H54 (cell line): Measurements from ENCODE around the gene VWA7.

Experiments used
- DNase-seq: peaks from one replicate; pipeline ENCODE4 v3.0.0; 2011; ENCODE audit warnings: low spot score, mixed read lengths; ENCODE audit not compliant: insufficient read length
- FAIRE-seq: peaks from 3 replicates; lab custom pipeline; 2011; peaks lifted over from hg19 to GRCh38; lab: Jason Lieb, UNC
- POLR2A ChIP-seq: IDR thresholded peaks from 2 replicates; pipeline ENCODE4 v1.6.1; 2011; ENCODE audit warnings: low read depth, mild to moderate bottlenecking, low read length

The VWA7 gene

DNA sequence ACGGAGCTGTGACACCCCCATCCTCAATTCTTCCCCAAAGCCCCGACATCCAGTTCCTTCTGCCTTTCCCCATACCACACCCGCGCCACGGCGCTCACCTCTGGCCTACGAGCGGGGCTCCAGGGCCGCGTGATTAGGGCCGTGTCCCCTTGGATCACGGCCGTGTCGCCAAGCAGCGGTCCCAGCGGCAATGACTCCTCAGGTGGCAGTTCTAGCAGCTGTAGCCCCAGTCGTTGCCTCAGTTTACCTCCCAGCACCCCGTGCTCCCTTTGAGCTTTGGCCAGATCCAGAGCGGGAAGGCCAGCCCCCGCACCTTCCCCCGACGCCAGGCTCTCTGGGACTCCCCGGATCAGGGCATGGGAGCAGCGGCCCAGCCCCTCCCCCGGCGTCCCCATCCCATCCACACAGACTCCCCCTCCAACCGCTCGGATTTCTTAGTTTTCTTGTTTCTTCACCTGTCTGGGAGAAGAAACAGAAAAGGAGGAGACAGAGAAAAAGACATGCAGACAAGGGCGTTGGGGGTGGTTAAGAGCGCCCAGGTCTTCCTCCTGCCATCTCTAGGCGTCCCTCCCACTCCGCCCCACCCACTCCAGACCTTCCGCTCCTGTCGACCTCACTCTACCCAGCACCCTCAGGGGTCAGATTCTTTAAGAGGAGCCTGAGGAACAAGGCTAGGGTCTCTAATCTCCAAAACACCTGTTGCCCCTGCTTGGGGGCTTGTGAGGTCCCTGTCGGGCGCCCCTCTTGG is 48.2 kb downstream of the VWA7 start, which contains the start of gene DDAH2:
Gene DDAH2, minus strand, starts transcription at position 533 of the 748 bp plus-strand sequence. Its CDS starts 138 bp downstream, at position 395.
- DNase-seq: peak; percentile 55
- TF ChIP-seq POLR2A: no peak
- FAIRE-seq: no peak

DNA sequence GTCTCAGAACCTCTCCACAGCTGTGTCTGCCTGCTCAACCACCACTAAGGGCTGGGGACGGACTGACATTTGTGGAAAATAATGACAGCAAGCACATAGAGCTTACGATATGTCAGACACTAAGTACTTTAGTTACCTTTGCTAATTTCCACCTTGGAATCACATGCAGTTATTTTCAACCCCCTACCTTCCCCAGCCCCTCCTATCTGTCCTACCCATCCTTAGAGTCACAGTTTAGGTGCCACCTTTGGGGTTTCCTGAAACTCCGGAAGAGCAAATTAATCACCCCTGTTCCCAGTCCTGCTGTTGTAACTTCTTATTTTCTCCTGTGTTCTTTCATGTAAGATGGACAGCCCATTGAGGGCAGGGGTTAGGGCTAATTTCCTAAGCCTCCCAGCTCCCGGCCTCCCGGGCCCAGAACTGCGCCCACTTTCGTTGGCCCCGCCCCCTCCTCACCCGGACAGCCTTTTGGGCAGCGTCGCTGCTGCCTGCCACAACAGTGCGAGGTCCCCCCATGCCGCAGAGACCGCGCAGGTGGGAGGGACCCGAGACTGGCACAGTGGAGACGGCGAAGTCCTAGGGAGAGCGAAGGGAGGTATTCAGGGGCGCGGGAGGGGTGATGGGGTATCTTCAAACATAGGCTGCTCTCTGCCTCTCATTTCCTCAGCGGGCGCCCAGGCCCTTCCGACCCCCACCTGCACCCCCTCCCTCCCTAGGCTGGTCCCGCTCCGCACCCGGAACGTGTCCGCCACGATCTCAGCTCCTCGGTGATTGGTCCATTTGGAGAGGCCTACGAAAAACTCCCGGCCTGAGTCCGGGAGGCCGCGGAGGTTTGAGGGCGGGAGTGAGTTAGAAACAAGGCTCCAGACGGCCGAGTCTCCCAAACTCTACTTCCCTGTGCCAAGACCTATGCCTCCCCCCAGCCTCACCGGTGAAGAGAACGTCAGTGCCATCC is 49.1 kb downstream of the VWA7 start:
- no peak for TF ChIP-seq POLR2A
- DNase-seq (no peak), FAIRE-seq (no peak)

DNA sequence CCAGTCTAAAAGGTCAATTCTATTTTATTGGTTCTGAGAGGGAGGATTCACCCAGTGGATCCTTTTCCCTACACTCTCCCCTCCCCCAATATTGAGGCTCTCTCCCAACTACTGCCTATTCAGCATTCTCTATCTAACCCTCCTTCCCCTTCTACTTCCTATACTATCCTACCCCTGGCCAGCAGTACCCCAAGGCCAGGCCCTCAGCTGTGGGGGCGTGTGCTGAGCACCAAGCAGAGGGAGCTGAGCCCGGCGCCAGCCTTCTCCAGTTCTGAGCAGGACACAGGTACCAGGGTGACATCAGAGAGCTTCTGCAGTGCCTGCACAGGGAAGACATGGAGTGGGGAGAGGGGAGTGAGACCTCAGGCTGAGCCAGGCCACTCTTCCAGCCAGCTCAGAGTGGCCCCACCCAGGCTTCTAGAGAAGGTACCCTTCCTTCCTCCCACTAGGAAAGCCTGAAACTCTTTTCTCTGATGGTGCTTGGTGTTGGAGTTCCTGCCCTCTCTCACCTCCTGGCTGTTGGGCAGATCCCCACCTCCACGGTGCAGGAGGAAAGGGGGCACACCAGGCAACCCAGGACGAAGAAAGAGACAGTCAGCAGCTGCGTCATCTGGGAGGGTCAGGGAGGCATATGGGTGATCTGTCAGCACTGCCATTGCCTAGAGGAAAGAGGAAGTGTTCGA is 50.0 kb downstream of the VWA7 start:
- no peak for TF ChIP-seq POLR2A

GRCh38 chr6:31725502-31726350 is 51.4 kb downstream of the VWA7 start:
- no peak for TF ChIP-seq POLR2A
- no peak for DNase-seq
- no peak for FAIRE-seq

More for the DNA sequence above, 50.0 kb downstream of the VWA7 start:
- no peak for DNase-seq
- FAIRE-seq: no peak

DNA sequence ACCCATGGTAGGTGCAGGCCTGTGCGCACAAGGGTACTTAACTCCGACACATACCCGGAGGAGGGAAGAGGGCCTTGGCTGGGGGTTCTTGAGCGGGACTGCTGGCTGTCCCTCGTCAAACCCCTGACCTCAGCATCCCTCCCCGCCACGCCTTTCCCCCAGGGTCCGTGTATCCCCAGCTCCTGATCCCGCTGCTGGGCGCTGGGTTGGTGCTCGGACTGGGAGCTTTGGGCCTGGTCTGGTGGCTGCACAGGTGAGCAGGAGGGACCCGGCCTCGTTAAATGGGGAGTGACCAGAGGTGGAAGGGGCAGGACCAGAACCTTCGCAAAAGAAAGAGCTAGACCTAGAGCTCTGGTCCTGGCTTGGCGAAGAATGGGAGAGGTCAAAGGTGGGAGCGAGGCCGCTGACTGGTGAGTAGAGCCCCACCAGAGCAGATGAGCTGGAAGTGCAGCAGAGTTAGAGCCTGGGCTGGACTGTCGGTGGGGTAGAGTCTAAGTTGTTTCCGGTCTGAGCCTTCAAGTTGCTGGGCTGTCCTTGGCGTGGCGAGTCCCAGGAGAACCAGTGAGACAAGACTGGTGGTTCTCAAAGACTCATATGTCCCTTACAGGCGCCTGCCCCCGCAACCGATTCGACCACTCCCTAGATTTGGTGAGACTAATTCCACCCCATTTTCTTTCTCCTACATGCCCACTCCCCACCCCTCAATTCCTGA is 53.0 kb downstream of the VWA7 start:
- DNase-seq: no peak
- TF ChIP-seq POLR2A: no peak
- no peak for FAIRE-seq

- DNase-seq (no peak), FAIRE-seq (no peak)
- TF ChIP-seq POLR2A: no peak
These were observed 53.7 kb downstream of the VWA7 start, which contains the start of gene MPIG6B for GRCh38 chr6:31723245-31723979. TSS of gene MPIG6B (plus strand) at chr6:31723373. CDS start at chr6:31723384, 11 bp downstream.

DNA sequence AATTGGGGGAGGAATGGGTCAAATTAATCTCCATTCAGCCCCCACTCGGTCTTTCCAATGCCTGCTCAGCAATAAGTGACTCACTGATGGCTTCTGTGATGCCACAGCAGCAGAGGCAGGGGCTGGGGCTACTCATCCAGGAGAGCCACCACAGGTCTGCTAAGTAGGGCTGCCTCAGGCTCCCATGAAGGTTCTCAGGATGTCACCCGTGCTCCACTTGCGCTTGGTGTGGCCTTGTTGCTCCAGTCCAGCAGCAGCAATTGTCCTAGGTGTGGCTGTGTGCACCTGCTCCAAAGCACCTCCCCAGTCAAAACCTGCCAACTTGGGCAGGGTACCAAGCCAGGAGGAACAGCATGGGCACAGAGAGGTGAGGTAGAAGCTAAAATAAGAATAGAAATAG is 55.0 kb downstream of the VWA7 start:
- TF ChIP-seq POLR2A: no peak
- FAIRE-seq: no peak

GRCh38 chr6:31721351-31722020 is 55.6 kb downstream of the VWA7 start, which contains the start of gene LY6G6C:
TSS of gene LY6G6C (minus strand) at chr6:31721746. CDS start at chr6:31721679, 67 bp downstream.
- no peak for DNase-seq
- TF ChIP-seq POLR2A: no peak
- FAIRE-seq: no peak

More for the DNA sequence above, 55.0 kb downstream of the VWA7 start:
- no peak for DNase-seq

DNA sequence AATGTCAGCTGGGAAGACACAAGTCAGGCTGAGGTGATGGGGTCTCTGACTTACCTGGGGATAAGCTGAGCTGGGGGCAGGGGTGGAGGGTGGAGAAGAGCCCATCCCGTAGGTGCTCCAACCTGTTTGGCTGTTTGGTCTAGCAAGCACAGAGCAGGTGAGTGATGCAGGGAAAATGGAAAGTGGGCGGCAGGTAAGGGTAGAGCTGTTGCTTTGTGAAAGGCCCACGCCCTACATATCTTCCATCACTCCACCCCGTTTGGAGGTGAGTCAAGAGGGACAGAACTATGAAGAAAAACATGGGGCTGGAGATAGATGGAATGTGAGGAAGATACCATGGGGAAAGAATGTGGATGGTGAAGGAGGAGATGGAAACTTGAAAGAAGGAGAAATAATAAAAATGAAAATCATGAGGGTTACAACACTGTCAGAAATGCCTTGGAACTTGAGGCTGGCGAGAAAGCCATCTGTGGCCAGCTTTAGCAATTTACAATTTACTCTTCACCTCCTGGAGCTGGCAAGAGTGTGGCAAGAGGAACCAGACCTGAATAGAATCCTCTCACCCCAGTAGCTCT is 56.8 kb downstream of the VWA7 start:
- DNase-seq (no peak), FAIRE-seq (no peak)
- no peak for TF ChIP-seq POLR2A

DNA sequence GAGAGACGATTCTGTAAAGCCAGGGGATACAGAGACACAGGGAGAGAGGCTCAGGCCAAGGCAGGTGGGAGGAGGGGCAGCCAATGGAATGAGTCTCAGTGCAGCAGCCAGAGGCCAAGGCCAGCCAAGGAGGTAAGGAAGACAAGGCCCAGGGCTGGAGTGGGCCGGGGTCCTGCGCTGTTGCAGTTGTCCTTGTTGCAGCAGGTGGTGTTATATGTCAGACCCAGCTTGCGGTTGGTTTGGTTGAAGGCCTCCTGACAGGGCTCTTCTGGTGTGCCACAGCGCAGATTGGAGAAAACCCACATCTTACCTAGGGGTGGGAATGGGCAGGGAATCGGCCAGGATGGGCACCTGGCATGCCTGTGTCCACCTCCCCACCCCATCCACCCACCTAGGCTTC is 58.1 kb downstream of the VWA7 start:
- no peak for FAIRE-seq

DNA sequence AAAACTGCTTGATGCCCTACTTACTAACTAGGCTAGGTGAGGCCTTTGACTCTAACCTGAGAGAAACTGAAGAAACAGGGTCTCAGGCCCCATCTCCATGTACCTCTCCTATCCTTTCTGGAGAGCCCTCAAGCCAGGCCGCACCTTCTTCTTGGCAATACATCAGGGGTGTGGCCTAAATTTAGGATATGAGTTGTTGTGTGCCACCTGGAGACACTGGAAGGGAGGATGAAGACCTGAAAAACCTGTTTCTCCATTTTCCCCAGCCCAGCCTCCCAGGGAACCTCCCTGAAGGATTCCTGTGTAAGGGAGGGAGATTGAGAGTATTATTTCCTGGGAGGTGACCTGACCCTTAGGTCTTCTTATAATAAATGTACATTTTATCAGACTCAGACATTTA is 58.9 kb downstream of the VWA7 start:
- FAIRE-seq (no peak), DNase-seq (no peak)

More for the DNA sequence above, 58.1 kb downstream of the VWA7 start:
- DNase-seq: no peak
- TF ChIP-seq POLR2A: no peak

More for the DNA sequence above, 58.9 kb downstream of the VWA7 start:
- TF ChIP-seq POLR2A: no peak
